Neural cell (in vitro differentiated cells): ENCODE measurements around the gene PRSS16. TPM values are rescaled to one million over a fixed set of nuclear protein-coding genes. Genes with fewer than 3 reads are reported as not detected.

ENCODE experiments used
- H2AFZ ChIP-seq: fragments of 200-600, 300-800 bp; sonication (generic), shearing (Covaris generic); 2 replicates; pipeline ENCODE4 v1.6.0; 2014; ENCODE audit warnings: low read depth, mild to moderate bottlenecking, antibody characterized with exemption, low read length, moderate library complexity
- H3F3A ChIP-seq: fragments of 200-600 bp; shearing (Covaris generic); 2 replicates; pipeline ENCODE4 v1.6.1; 2016; ENCODE audit warnings: mild to moderate bottlenecking, moderate library complexity, mixed read lengths, antibody characterized with exemption, low read length; ENCODE audit not compliant: insufficient read depth, poor library complexity, severe bottlenecking
- H3K27ac ChIP-seq: fragments of 200-600, 300-800 bp; sonication (generic), shearing (Covaris generic); 2 replicates; pipeline ENCODE4 v1.5.1; 2014; ENCODE audit warnings: mild to moderate bottlenecking, low read length, moderate library complexity
- H3K27me3 ChIP-seq: fragments of 300-800, 200-600 bp; sonication (generic), shearing (Covaris generic); 2 replicates; pipeline ENCODE4 v1.6.0; 2014; ENCODE audit warnings: mild to moderate bottlenecking, low read depth, low read length, moderate library complexity; ENCODE audit not compliant: insufficient read depth
- H3K36me3 ChIP-seq: fragments of 300-800, 200-600 bp; sonication (generic), shearing (Covaris generic); 2 replicates; pipeline ENCODE4 v1.5.1; 2014; ENCODE audit warnings: mild to moderate bottlenecking, antibody characterized with exemption, low read length, moderate library complexity; ENCODE audit not compliant: insufficient read depth
- H3K4me2 ChIP-seq: fragments of 300-800, 200-600 bp; sonication (generic), shearing (Covaris generic); 2 replicates; pipeline ENCODE4 v1.6.0; 2014; ENCODE audit warnings: mild to moderate bottlenecking, low read length
- H3K4me3 ChIP-seq: fragments of 300-800, 200-600 bp; sonication (generic), shearing (Covaris generic); 2 replicates; pipeline ENCODE4 v1.5.1; 2014; ENCODE audit warnings: mild to moderate bottlenecking, low read length, moderate library complexity
- H3K79me2 ChIP-seq: fragments of 200-600 bp; shearing (Covaris generic); replicated peaks from 2 replicates; pipeline ENCODE4 v1.6.0; 2014; ENCODE audit warnings: mild to moderate bottlenecking, low read length, moderate library complexity; ENCODE audit not compliant: insufficient read depth
- H3K9ac ChIP-seq: fragments of 300-800, 200-600 bp; sonication (generic), shearing (Covaris generic); 2 replicates; pipeline ENCODE4 v1.6.1; 2016; ENCODE audit warnings: mild to moderate bottlenecking, low read length, mixed read lengths
- H3K9me2 ChIP-seq: fragments of 200-600 bp; shearing (Covaris generic); 2 replicates; pipeline ENCODE4 v1.6.1; 2016; ENCODE audit warnings: mild to moderate bottlenecking, low read length, mixed read lengths; ENCODE audit not compliant: insufficient read depth
- H3K9me3 ChIP-seq: fragments of 200-600, 300-800 bp; sonication (generic), shearing (Covaris generic); 2 replicates; pipeline ENCODE4 v1.6.1; 2016; ENCODE audit warnings: mild to moderate bottlenecking, mixed run types, low read length, moderate library complexity, mixed read lengths
- H4K20me1 ChIP-seq: fragments of 200-600 bp; shearing (Covaris generic); 2 replicates; pipeline ENCODE4 v1.6.1; 2016; ENCODE audit warnings: mild to moderate bottlenecking, mixed run types; ENCODE audit not compliant: insufficient read depth
- EP300 ChIP-seq: fragments of 450-650 bp; conservative IDR thresholded peaks from 2 replicates; pipeline ENCODE4 v1.6.1; 2014; ENCODE audit warnings: antibody characterized with exemption, mild to moderate bottlenecking, moderate library complexity; ENCODE audit not compliant: poor library complexity, severe bottlenecking
- EZH2 ChIP-seq: fragments of 200-600, 300-800 bp; shearing (Covaris generic), sonication (generic); IDR thresholded peaks from 2 replicates; pipeline ENCODE4 v1.6.1; 2014; ENCODE audit warnings: antibody characterized with exemption, low read length, borderline replicate concordance, mild to moderate bottlenecking; ENCODE audit not compliant: insufficient read depth, poor library complexity, severe bottlenecking
- MXI1 ChIP-seq: fragments of 450-650 bp; conservative IDR thresholded peaks from 2 replicates; pipeline ENCODE4 v1.6.1; 2014; ENCODE audit warnings: antibody characterized with exemption, mild to moderate bottlenecking; ENCODE audit not compliant: poor library complexity, severe bottlenecking
- POLR2AphosphoS5 ChIP-seq: IDR thresholded peaks from 2 replicates; pipeline ENCODE4 v1.6.1; 2012
- RAD21 ChIP-seq: fragments of 450-650 bp; conservative IDR thresholded peaks from 2 replicates; pipeline ENCODE4 v1.6.1; 2014; ENCODE audit warnings: antibody characterized with exemption, mild to moderate bottlenecking, moderate library complexity
- REST ChIP-seq: IDR thresholded peaks from 2 replicates; pipeline ENCODE4 v1.6.1; 2012; ENCODE audit warnings: borderline replicate concordance
- SMC3 ChIP-seq: fragments of 450-650 bp; conservative IDR thresholded peaks from 2 replicates; pipeline ENCODE4 v1.6.1; 2014; ENCODE audit warnings: antibody characterized with exemption, mild to moderate bottlenecking, moderate library complexity; ENCODE audit not compliant: poor library complexity
- TAF1 ChIP-seq: IDR thresholded peaks from 2 replicates; pipeline ENCODE4 v1.6.1; 2012; ENCODE audit warnings: low read depth
- polyA plus RNA-seq: library from polyadenylated mRNA; depleted of rRNA; stranded (reverse); fragments of >200 nt; gene quantifications from 2 replicates; pipeline ENCODE4 v1.2.3, GENCODE V29; 2014
- TF ChIP-seq, protein P1 (sequence below): fragments of 450-650 bp; IDR thresholded peaks from 2 replicates; pipeline ENCODE4 v1.5.1; 2014; ENCODE audit warnings: antibody characterized with exemption, mild to moderate bottlenecking, moderate library complexity; ENCODE audit not compliant: poor library complexity, severe bottlenecking

PRSS16 gene
- polyA plus RNA-seq, 1 donor from 2014 or later: not detected

GRCh38 chr6:27213544-27214125 lies 33.9 kb upstream of the PRSS16 start:
- H3K27me3 ChIP-seq: peaks cover 19% of the 10 kb centered on the region
- no peak overlapping the region for H3K4me3 ChIP-seq
- H3K4me2 ChIP-seq: no peak overlapping the region
- no peak overlapping the region for H3K9ac ChIP-seq
- H3K9me2 ChIP-seq: no peaks in the 10 kb centered on the region
- no peaks in the 10 kb centered on the region for H3F3A ChIP-seq
- H4K20me1 ChIP-seq: no peaks in the 10 kb centered on the region
- TF ChIP-seq TAF1: no peak
- TF ChIP-seq RAD21: no peak
- no peak for TF ChIP-seq POLR2AphosphoS5
- TF ChIP-seq SMC3: no peak
- no peak for TF ChIP-seq EP300
- TF ChIP-seq, protein P1, sequence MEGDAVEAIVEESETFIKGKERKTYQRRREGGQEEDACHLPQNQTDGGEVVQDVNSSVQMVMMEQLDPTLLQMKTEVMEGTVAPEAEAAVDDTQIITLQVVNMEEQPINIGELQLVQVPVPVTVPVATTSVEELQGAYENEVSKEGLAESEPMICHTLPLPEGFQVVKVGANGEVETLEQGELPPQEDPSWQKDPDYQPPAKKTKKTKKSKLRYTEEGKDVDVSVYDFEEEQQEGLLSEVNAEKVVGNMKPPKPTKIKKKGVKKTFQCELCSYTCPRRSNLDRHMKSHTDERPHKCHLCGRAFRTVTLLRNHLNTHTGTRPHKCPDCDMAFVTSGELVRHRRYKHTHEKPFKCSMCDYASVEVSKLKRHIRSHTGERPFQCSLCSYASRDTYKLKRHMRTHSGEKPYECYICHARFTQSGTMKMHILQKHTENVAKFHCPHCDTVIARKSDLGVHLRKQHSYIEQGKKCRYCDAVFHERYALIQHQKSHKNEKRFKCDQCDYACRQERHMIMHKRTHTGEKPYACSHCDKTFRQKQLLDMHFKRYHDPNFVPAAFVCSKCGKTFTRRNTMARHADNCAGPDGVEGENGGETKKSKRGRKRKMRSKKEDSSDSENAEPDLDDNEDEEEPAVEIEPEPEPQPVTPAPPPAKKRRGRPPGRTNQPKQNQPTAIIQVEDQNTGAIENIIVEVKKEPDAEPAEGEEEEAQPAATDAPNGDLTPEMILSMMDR: no peak
- no peak for TF ChIP-seq REST
- H2AFZ ChIP-seq: no peak overlapping the region
- no peaks in the 10 kb centered on the region for H3K79me2 ChIP-seq
- no peaks in the 10 kb centered on the region for H3K36me3 ChIP-seq
- H3K9me3 ChIP-seq: no peaks in the 10 kb centered on the region
- no peak overlapping the region for H3K27ac ChIP-seq

DNA sequence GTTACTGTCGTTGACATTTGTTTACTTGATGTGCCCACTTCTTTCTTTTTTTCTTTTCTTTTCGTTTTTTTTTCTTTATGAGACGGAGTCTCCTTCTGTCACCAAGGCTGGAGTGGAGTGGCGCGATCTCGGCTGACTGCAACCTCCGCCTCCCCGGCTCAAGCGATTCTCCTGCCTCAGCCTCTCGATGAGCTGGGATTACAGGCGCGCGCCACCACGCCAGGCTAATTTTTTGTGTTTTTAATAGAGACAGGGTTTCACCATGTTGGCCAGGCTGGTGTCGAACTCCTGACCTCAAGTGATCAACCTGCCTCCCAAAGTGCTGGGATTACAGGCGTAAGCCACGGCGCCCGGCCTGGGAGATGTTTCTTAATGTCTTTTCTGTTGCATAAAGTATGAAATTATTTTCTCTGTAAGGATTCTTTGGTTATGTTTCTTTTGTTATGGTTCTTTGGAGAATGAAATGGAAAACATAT lies 33.3 kb upstream of the PRSS16 start:
- Histone ChIP-seq H3K4me3 (peak overlapping the region; percentile 56), H3K79me2 (no peaks in the 10 kb centered on the region), H3K9ac (no peak overlapping the region), H3F3A (no peaks in the 10 kb centered on the region), H3K4me2 (no peak overlapping the region), H3K9me3 (no peaks in the 10 kb centered on the region), H3K9me2 (no peaks in the 10 kb centered on the region), H4K20me1 (no peaks in the 10 kb centered on the region), H3K27me3 (peaks cover 19% of the 10 kb centered on the region), H3K27ac (no peak overlapping the region), H2AFZ (no peak overlapping the region), H3K36me3 (no peaks in the 10 kb centered on the region)
- TF ChIP-seq EZH2 (no peak), RAD21 (no peak), SMC3 (no peak), MXI1 (no peak), TAF1 (no peak), REST (no peak), POLR2AphosphoS5 (no peak), EP300 (no peak)
- TF ChIP-seq, protein P1: no peak
